Measurements from ENCODE around the gene SSH3. TPM values are rescaled to one million over a fixed set of nuclear protein-coding genes. Genes with fewer than 3 reads are reported as not detected.

The SSH3 gene
- total and polyA plus RNA-seq, 2 of the 8 experiments (the other 6 are each of a cell fraction or from before 2014, with no cell fraction given): 16.9 to 19.8 TPM

DNA sequence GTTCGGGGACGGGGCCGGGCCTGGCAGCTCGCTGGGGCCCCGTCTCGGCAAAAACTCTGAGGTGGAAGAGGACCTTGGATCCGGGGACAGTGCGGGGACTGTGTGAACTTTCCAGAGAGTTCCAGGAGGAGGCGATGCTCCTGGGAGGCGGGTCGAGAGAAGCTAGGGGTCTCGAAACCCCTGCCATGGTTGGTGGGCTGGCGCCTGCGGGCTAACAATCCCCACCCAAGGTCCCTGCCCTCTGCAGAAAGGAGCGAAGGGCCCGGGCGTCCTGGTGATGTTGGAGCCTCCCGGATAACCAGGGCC lies 41.7 kb upstream of the SSH3 start:
- Histone ChIP-seq H4K8ac (ENCODE audit: extremely low read depth, insufficient read depth, low read length) (no peak overlapping the region; the same call in 1 of the 2 replicates), H3K36me3 (ENCODE audit: control insufficient read depth in 2 of 4, insufficient read depth in 4 of 4, low read length in 3 of 4) (peaks cover under 1 to 6% (median 3%) of the 10 kb centered on the region in 4 experiments; a peak in 6 of 8 replicates), H2BK5ac (ENCODE audit: low read depth, low read length) (no peak overlapping the region), H4K5ac (ENCODE audit: insufficient read length, low read depth, low read length) (no peak overlapping the region), H3K4me2 (ENCODE audit: insufficient read depth in 1 of 2, low read depth in 2 of 2, low read length in 2 of 2) (peak overlapping the region; percentile 91 to 97), H2AFZ (ENCODE audit: low read length) (no peak overlapping the region), H3K79me2 (ENCODE audit: control insufficient read depth in 1 of 2, insufficient read depth in 2 of 2, low read length in 2 of 2) (no peaks in the 10 kb centered on the region), H3K4ac (replicated peaks; ENCODE audit: insufficient read length, low read depth, low read length) (peak overlapping the region; percentile 57), H3K9ac (replicated peaks in 1 of 4; ENCODE audit: extremely low read depth in 1 of 4, low read depth in 3 of 4, low read length in 3 of 4) (no peak overlapping the region), H2BK12ac (ENCODE audit: low read depth, low read length) (no peak overlapping the region), H3K9me3 (ENCODE audit: insufficient read depth in 2 of 2, low read depth in 1 of 2, low read length in 1 of 2) (no peaks in the 10 kb centered on the region), H3K23me2 (ENCODE audit: low read depth, low read length) (no peaks in the 10 kb centered on the region; the same call in 1 of the 2 replicates), H3K23ac (ENCODE audit: insufficient read length) (no peak overlapping the region), H2AK5ac (ENCODE audit: low read depth, low read length) (no peak overlapping the region), H3K18ac (ENCODE audit: extremely low read depth, low read length) (peak overlapping the region; percentile 60; the same call in 1 of the 2 replicates), H2BK20ac (ENCODE audit: low read length) (no peak overlapping the region), H2BK15ac (ENCODE audit: low read length) (no peak overlapping the region), H3K14ac (ENCODE audit: insufficient read length) (no peak overlapping the region), H4K91ac (replicated peaks; ENCODE audit: insufficient read length, low read length) (no peak overlapping the region), H3K4me1 (replicated peaks in 1 of 4; ENCODE audit: control insufficient read depth in 3 of 4, insufficient read depth in 4 of 4, low read length in 3 of 4) (peaks cover 0 to 16% (median 14%) of the 10 kb centered on the region in 4 experiments; a peak in 6 of 7 replicates), H3K4me3 (ENCODE audit: extremely low read depth in 1 of 4, insufficient read depth in 2 of 4, low read depth in 3 of 4, low read length in 4 of 4) (peak overlapping the region; percentile 9 to 56 (median 34); a peak in 7 of 8 replicates), H3K79me1 (ENCODE audit: low read depth, low read length) (no peaks in the 10 kb centered on the region), H2BK120ac (replicated peaks; ENCODE audit: low read depth, low read length) (no peak overlapping the region), H3K27ac (ENCODE audit: low read depth, low read length) (no peak overlapping the region), H3K27me3 (replicated peaks in 1 of 4; ENCODE audit: control insufficient read depth in 3 of 4, extremely low read depth in 1 of 4, insufficient read depth in 3 of 4, low read length in 3 of 4) (peaks cover 0 to 3% (median 0%) of the 10 kb centered on the region in 4 experiments; a peak in 5 of 7 replicates), H4K20me1 (replicated peaks in 1 of 2; ENCODE audit: control insufficient read depth in 1 of 2, insufficient read depth in 2 of 2, low read length in 2 of 2) (peaks cover 0 to 3% of the 10 kb centered on the region in 2 experiments), H3K56ac (replicated peaks; ENCODE audit: insufficient read length, low read depth, low read length) (no peak overlapping the region)
- FAIRE-seq (no peak), DNase-seq (ENCODE audit: low read depth in 1 of 2, low spot score in 2 of 2) (no peak)
- TF ChIP-seq, protein P1, sequence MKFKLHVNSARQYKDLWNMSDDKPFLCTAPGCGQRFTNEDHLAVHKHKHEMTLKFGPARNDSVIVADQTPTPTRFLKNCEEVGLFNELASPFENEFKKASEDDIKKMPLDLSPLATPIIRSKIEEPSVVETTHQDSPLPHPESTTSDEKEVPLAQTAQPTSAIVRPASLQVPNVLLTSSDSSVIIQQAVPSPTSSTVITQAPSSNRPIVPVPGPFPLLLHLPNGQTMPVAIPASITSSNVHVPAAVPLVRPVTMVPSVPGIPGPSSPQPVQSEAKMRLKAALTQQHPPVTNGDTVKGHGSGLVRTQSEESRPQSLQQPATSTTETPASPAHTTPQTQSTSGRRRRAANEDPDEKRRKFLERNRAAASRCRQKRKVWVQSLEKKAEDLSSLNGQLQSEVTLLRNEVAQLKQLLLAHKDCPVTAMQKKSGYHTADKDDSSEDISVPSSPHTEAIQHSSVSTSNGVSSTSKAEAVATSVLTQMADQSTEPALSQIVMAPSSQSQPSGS (IDR thresholded peaks at IDR 0.05; ENCODE audit: low read length): no peak
- peak; percentile 45; the same call in 1 of the 2 replicates for TF ChIP-seq KDM1A (IDR thresholded peaks at IDR 0.05; ENCODE audit: borderline replicate concordance, low read length)
- TF ChIP-seq, protein P2, sequence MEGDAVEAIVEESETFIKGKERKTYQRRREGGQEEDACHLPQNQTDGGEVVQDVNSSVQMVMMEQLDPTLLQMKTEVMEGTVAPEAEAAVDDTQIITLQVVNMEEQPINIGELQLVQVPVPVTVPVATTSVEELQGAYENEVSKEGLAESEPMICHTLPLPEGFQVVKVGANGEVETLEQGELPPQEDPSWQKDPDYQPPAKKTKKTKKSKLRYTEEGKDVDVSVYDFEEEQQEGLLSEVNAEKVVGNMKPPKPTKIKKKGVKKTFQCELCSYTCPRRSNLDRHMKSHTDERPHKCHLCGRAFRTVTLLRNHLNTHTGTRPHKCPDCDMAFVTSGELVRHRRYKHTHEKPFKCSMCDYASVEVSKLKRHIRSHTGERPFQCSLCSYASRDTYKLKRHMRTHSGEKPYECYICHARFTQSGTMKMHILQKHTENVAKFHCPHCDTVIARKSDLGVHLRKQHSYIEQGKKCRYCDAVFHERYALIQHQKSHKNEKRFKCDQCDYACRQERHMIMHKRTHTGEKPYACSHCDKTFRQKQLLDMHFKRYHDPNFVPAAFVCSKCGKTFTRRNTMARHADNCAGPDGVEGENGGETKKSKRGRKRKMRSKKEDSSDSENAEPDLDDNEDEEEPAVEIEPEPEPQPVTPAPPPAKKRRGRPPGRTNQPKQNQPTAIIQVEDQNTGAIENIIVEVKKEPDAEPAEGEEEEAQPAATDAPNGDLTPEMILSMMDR (IDR thresholded peaks at IDR 0.05; ENCODE audit: control extremely low read depth in 1 of 3, insufficient read depth in 1 of 3, low read depth in 1 of 3, low read length in 3 of 3): peak; percentile 20 to 30 (median 28); a peak in 3 of 4 replicates
- ChIA-PET CTCF (ENCODE audit: partially characterized antibody) (interaction anchor here (0.8 to 13.0 kb wide), 40 partner anchors 9 to 1038 kb away, joined by 3 to 186 read pairs (median 4); partner anchors contain the start of genes ANKRD13D, CLCF1, POLD4 and PPP1CA), POLR2A (ENCODE audit: partially characterized antibody) (interaction anchor here (0.6 to 2.4 kb wide), 14 partner anchors 9 to 182 kb away, joined by 3 to 24 read pairs (median 4); partner anchors contain the start of gene ANKRD13D)
- WGBS, 2 experiments (ENCODE audit: extremely low coverage in 1 of 2, insufficient coverage in 1 of 2, insufficient read length in 1 of 2, insufficient replicate concordance in 2 of 2, low coverage in 1 of 2, low lambda C conversion rate in 2 of 2, missing lambda C conversion rate in 1 of 2): 16% methylated on average over 11 of the region's 18 CpGs; no CpG with 5 or more reads in 1 of the 2 experiments
